H9 (cell line): Measurements from ENCODE around the gene PLCXD3. TPM values are rescaled to one million over a fixed set of nuclear protein-coding genes. Genes with fewer than 3 reads are reported as not detected.

Experiments used
- DNase-seq: peaks from one replicate; pipeline ENCODE4 v3.0.0-alpha.2; 2017
- H2AFZ ChIP-seq: one replicate; pipeline ENCODE4 v1.6.1; 2013; ENCODE audit warnings: mild to moderate bottlenecking, low read length, control low read depth, moderate library complexity
- H2AK5ac ChIP-seq: 2 replicates; pipeline ENCODE4 v1.6.1; 2013; ENCODE audit warnings: low read length, control low read depth, mixed read lengths; ENCODE audit not compliant: insufficient read length
- H2BK120ac ChIP-seq: one replicate; pipeline ENCODE4 v1.6.1; 2013; ENCODE audit warnings: low read depth, mild to moderate bottlenecking, low read length, control low read depth, inconsistent platforms; ENCODE audit not compliant: poor library complexity, severe bottlenecking
- H2BK12ac ChIP-seq: 2 replicates; pipeline ENCODE4 v1.6.1; 2013; ENCODE audit warnings: low read length, control low read depth, mixed read lengths, low read depth; ENCODE audit not compliant: insufficient read length
- H2BK15ac ChIP-seq: 2 replicates; pipeline ENCODE4 v1.6.1; 2013; ENCODE audit warnings: low read depth, low read length, control low read depth
- H2BK20ac ChIP-seq: one replicate; pipeline ENCODE4 v1.6.1; 2013; ENCODE audit warnings: low read depth, mild to moderate bottlenecking, low read length, control low read depth, inconsistent platforms; ENCODE audit not compliant: poor library complexity, severe bottlenecking
- H2BK5ac ChIP-seq: 2 replicates; pipeline ENCODE4 v1.6.1; 2013; ENCODE audit warnings: low read length, control low read depth, mixed read lengths; ENCODE audit not compliant: insufficient read length
- H3K14ac ChIP-seq: 2 replicates; pipeline ENCODE4 v1.6.1; 2013; ENCODE audit warnings: low read length, control low read depth; ENCODE audit not compliant: insufficient read depth
- H3K18ac ChIP-seq: 2 replicates; pipeline ENCODE4 v1.6.1; 2013; ENCODE audit warnings: low read depth, mild to moderate bottlenecking, mixed read lengths, low read length, control low read depth; ENCODE audit not compliant: insufficient read length
- H3K23ac ChIP-seq: 2 replicates; pipeline ENCODE4 v1.6.1; 2013; ENCODE audit warnings: low read length, control low read depth, mixed read lengths, low read depth; ENCODE audit not compliant: insufficient read length
- H3K23me2 ChIP-seq: 2 replicates; pipeline ENCODE4 v1.6.1; 2013; ENCODE audit warnings: low read depth, mild to moderate bottlenecking, mixed read lengths, low read length, control low read depth; ENCODE audit not compliant: insufficient read length, poor library complexity, severe bottlenecking
- H3K27ac ChIP-seq: 2 replicates; pipeline ENCODE4 v1.5.1; 2013; ENCODE audit warnings: low read length, control low read depth, mixed read lengths, low read depth; ENCODE audit not compliant: insufficient read length
- H3K27me3 ChIP-seq: 2 replicates; pipeline ENCODE4 v1.6.1; 2013; ENCODE audit warnings: low read length, control low read depth, inconsistent platforms; ENCODE audit not compliant: insufficient read depth
- H3K4ac ChIP-seq: 2 replicates; pipeline ENCODE4 v1.6.1; 2013; ENCODE audit warnings: low read depth, mild to moderate bottlenecking, control low read depth, inconsistent platforms, low read length, moderate library complexity
- H3K4me1 ChIP-seq: 2 replicates; pipeline ENCODE4 v1.6.1; 2013; ENCODE audit warnings: low read length, control low read depth, inconsistent platforms; ENCODE audit not compliant: insufficient read depth
- H3K4me2 ChIP-seq: 2 replicates; pipeline ENCODE4 v1.6.1; 2013; ENCODE audit warnings: low read length, control low read depth, mixed read lengths; ENCODE audit not compliant: insufficient read length, insufficient read depth
- H3K56ac ChIP-seq: 2 replicates; pipeline ENCODE4 v1.6.1; 2013; ENCODE audit warnings: low read depth, mild to moderate bottlenecking, mixed read lengths, low read length, control low read depth; ENCODE audit not compliant: insufficient read length
- H3K79me1 ChIP-seq: 2 replicates; pipeline ENCODE4 v1.6.1; 2013; ENCODE audit warnings: low read depth, mild to moderate bottlenecking, moderate library complexity, low read length, control low read depth, inconsistent platforms; ENCODE audit not compliant: insufficient read depth, poor library complexity, severe bottlenecking
- H3K79me2 ChIP-seq: 2 replicates; pipeline ENCODE4 v1.6.1; 2013; ENCODE audit warnings: low read length, control low read depth, inconsistent platforms; ENCODE audit not compliant: insufficient read depth
- H3K9ac ChIP-seq: 2 replicates; pipeline ENCODE4 v1.6.1; 2013; ENCODE audit warnings: low read length, control low read depth, mixed read lengths; ENCODE audit not compliant: insufficient read length; ENCODE audit errors: extremely low read depth
- H3K9me3 ChIP-seq: one replicate; pipeline ENCODE4 v1.6.1; 2013; ENCODE audit warnings: low read depth, low read length, inconsistent platforms; ENCODE audit not compliant: control insufficient read depth
- H3T11ph ChIP-seq: one replicate; pipeline ENCODE4 v1.6.1; 2013; ENCODE audit warnings: mild to moderate bottlenecking, low read length, control low read depth, inconsistent platforms
- H4K20me1 ChIP-seq: one replicate; pipeline ENCODE4 v1.6.1; 2013; ENCODE audit not compliant: control insufficient read depth, insufficient read length, insufficient read depth
- H4K5ac ChIP-seq: 2 replicates; pipeline ENCODE4 v1.6.1; 2013; ENCODE audit warnings: low read depth, mild to moderate bottlenecking, mixed read lengths, low read length, control low read depth; ENCODE audit not compliant: insufficient read length
- H4K8ac ChIP-seq: replicated peaks from 2 replicates; pipeline ENCODE4 v1.6.1; 2013; ENCODE audit warnings: low read length, control low read depth, mixed read lengths, low read depth; ENCODE audit not compliant: insufficient read length
- H4K91ac ChIP-seq: 2 replicates; pipeline ENCODE4 v1.6.1; 2013; ENCODE audit warnings: low read depth, mild to moderate bottlenecking, moderate library complexity, mixed read lengths, low read length, control low read depth; ENCODE audit not compliant: insufficient read length
- H3K27ac Mint-ChIP-seq, 3 experiments: 2 replicates in 2 of 3; 3 replicates in 1 of 3; pipeline ENCODE4 v1.8.0; 2020 to 2021; ENCODE audit warnings: mixed read lengths in 3 of 3, mild to moderate bottlenecking in 1 of 3, moderate library complexity in 1 of 3
- H3K27me3 Mint-ChIP-seq: 2 replicates; pipeline ENCODE4 v1.8.0; 2021; ENCODE audit warnings: low read depth, mild to moderate bottlenecking, moderate library complexity, mixed read lengths
- H3K36me3 Mint-ChIP-seq, 3 experiments: 2 replicates in 2 of 3; 3 replicates in 1 of 3; pipeline ENCODE4 v1.8.0; 2020 to 2021; ENCODE audit warnings: low read depth in 3 of 3, mixed read lengths in 3 of 3; ENCODE audit not compliant: insufficient read depth in 1 of 3
- H3K4me1 Mint-ChIP-seq, 2 experiments: 2 replicates each; pipeline ENCODE4 v1.8.0; 2020; ENCODE audit warnings: mixed read lengths in 2 of 2
- H3K4me3 Mint-ChIP-seq, 2 experiments: 2 replicates in 1 of 2; 3 replicates in 1 of 2; pipeline ENCODE4 v1.8.0; 2020 to 2021; ENCODE audit warnings: mild to moderate bottlenecking in 2 of 2, mixed read lengths in 2 of 2, moderate library complexity in 1 of 2
- H3K9me3 Mint-ChIP-seq, 2 experiments: 2 replicates in 1 of 2; 3 replicates in 1 of 2; pipeline ENCODE4 v1.8.0; 2020; ENCODE audit warnings: mild to moderate bottlenecking in 2 of 2, mixed read lengths in 2 of 2, moderate library complexity in 1 of 2
- WGBS: extraction: QIAGEN DNeasy Blood & Tissue Kit; methylation state at CpG from one replicate; pipeline ENCODE4 v1.1.7; 2013; ENCODE audit warnings: missing lambda C conversion rate, low lambda C conversion rate, mixed read lengths; ENCODE audit not compliant: insufficient read length; ENCODE audit errors: extremely low coverage; 5-methylcytosine and 5-hydroxymethylcytosine counted together
- total RNA-seq: library from RNA; stranded (reverse); gene quantifications from 2 replicates; pipeline ENCODE4 v1.2.1, GENCODE V29; 2021
- TF ChIP-seq, protein P1 (sequence below): fragments of 200-600 bp; sonication (generic); conservative IDR thresholded peaks from 3 replicates; pipeline ENCODE4 v1.8.0; 2021; ENCODE audit warnings: antibody characterized with exemption, mild to moderate bottlenecking

The PLCXD3 gene
- total RNA-seq, 1 experiment from 2014 or later = not detected

DNA sequence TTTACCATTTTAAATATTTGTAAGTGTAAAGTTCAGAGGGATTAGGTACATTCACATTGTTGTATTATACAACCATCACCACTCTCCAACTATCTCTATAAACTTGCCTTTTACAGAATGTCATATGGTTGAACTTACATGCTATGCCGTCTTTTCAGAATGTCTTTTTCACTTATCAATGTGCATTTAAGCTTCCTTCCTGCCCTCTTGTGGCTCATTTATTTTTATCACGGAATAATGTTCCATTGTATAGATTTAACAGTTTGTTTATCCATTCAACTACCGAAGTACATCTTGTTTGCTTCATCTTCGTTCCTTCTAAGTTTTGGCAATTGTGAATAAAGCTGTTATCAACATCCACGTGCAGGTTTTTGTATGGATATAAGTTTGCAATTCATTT, 163.8 kb downstream of the PLCXD3 start:
- H3K27ac Mint-ChIP-seq = no peak overlapping the region
- Histone ChIP-seq H4K20me1 (no peaks in the 10 kb centered on the region), H2BK12ac (no peak overlapping the region), H4K91ac (no peak overlapping the region), H3K27ac (no peak overlapping the region), H3K9me3 (no peaks in the 10 kb centered on the region), H2BK120ac (no peak overlapping the region), H3K27me3 (no peaks in the 10 kb centered on the region), H2AFZ (no peak overlapping the region), H3K4me1 (no peaks in the 10 kb centered on the region), H2BK15ac (no peak overlapping the region), H2AK5ac (no peak overlapping the region), H4K5ac (no peak overlapping the region), H3K9ac (no peak overlapping the region), H3K23ac (no peak overlapping the region), H3K4ac (no peak overlapping the region), H2BK20ac (no peak overlapping the region), H3K4me2 (no peak overlapping the region), H3K79me1 (no peaks in the 10 kb centered on the region), H3K79me2 (no peaks in the 10 kb centered on the region), H4K8ac (no peak overlapping the region), H3K14ac (no peak overlapping the region), H2BK5ac (no peak overlapping the region), H3K18ac (no peak overlapping the region), H3K23me2 (no peaks in the 10 kb centered on the region), H3K56ac (no peak overlapping the region), H3T11ph (no peak overlapping the region)
- DNase-seq = no peak
- TF ChIP-seq, protein P1, sequence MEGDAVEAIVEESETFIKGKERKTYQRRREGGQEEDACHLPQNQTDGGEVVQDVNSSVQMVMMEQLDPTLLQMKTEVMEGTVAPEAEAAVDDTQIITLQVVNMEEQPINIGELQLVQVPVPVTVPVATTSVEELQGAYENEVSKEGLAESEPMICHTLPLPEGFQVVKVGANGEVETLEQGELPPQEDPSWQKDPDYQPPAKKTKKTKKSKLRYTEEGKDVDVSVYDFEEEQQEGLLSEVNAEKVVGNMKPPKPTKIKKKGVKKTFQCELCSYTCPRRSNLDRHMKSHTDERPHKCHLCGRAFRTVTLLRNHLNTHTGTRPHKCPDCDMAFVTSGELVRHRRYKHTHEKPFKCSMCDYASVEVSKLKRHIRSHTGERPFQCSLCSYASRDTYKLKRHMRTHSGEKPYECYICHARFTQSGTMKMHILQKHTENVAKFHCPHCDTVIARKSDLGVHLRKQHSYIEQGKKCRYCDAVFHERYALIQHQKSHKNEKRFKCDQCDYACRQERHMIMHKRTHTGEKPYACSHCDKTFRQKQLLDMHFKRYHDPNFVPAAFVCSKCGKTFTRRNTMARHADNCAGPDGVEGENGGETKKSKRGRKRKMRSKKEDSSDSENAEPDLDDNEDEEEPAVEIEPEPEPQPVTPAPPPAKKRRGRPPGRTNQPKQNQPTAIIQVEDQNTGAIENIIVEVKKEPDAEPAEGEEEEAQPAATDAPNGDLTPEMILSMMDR = no peak
- H3K36me3 Mint-ChIP-seq = no peaks in the 10 kb centered on the region
- no peaks in the 10 kb centered on the region for H3K27me3 Mint-ChIP-seq
- no CpG with 5 or more reads among the region's 5 CpGs for WGBS
- H3K4me1 Mint-ChIP-seq = no peaks in the 10 kb centered on the region
- no peaks in the 10 kb centered on the region; a peak in 1 of 5 replicates for H3K9me3 Mint-ChIP-seq
- H3K4me3 Mint-ChIP-seq = no peak overlapping the region
